Neural cell (in vitro differentiated cells): ENCODE data around the gene RNF41. TPM values are rescaled to one million over a fixed set of nuclear protein-coding genes. Genes with fewer than 3 reads are reported as not detected.

Experiments
- H2AFZ ChIP-seq: fragments of 200-600, 300-800 bp; sonication (generic), shearing (Covaris generic); 2 replicates; pipeline ENCODE4 v1.6.0; 2014; ENCODE audit warnings: low read depth, mild to moderate bottlenecking, antibody characterized with exemption, low read length, moderate library complexity
- H3F3A ChIP-seq: fragments of 200-600 bp; shearing (Covaris generic); 2 replicates; pipeline ENCODE4 v1.6.1; 2016; ENCODE audit warnings: mild to moderate bottlenecking, moderate library complexity, mixed read lengths, antibody characterized with exemption, low read length; ENCODE audit not compliant: insufficient read depth, poor library complexity, severe bottlenecking
- H3K27ac ChIP-seq: fragments of 200-600, 300-800 bp; sonication (generic), shearing (Covaris generic); 2 replicates; pipeline ENCODE4 v1.5.1; 2014; ENCODE audit warnings: mild to moderate bottlenecking, low read length, moderate library complexity
- H3K27me3 ChIP-seq: fragments of 300-800, 200-600 bp; sonication (generic), shearing (Covaris generic); 2 replicates; pipeline ENCODE4 v1.6.0; 2014; ENCODE audit warnings: mild to moderate bottlenecking, low read depth, low read length, moderate library complexity; ENCODE audit not compliant: insufficient read depth
- H3K36me3 ChIP-seq: fragments of 300-800, 200-600 bp; sonication (generic), shearing (Covaris generic); 2 replicates; pipeline ENCODE4 v1.5.1; 2014; ENCODE audit warnings: mild to moderate bottlenecking, antibody characterized with exemption, low read length, moderate library complexity; ENCODE audit not compliant: insufficient read depth
- H3K4me2 ChIP-seq: fragments of 300-800, 200-600 bp; sonication (generic), shearing (Covaris generic); 2 replicates; pipeline ENCODE4 v1.6.0; 2014; ENCODE audit warnings: mild to moderate bottlenecking, low read length
- H3K4me3 ChIP-seq: fragments of 300-800, 200-600 bp; sonication (generic), shearing (Covaris generic); 2 replicates; pipeline ENCODE4 v1.5.1; 2014; ENCODE audit warnings: mild to moderate bottlenecking, low read length, moderate library complexity
- H3K79me2 ChIP-seq: fragments of 200-600 bp; shearing (Covaris generic); replicated peaks from 2 replicates; pipeline ENCODE4 v1.6.0; 2014; ENCODE audit warnings: mild to moderate bottlenecking, low read length, moderate library complexity; ENCODE audit not compliant: insufficient read depth
- H3K9ac ChIP-seq: fragments of 300-800, 200-600 bp; sonication (generic), shearing (Covaris generic); 2 replicates; pipeline ENCODE4 v1.6.1; 2016; ENCODE audit warnings: mild to moderate bottlenecking, low read length, mixed read lengths
- H3K9me2 ChIP-seq: fragments of 200-600 bp; shearing (Covaris generic); 2 replicates; pipeline ENCODE4 v1.6.1; 2016; ENCODE audit warnings: mild to moderate bottlenecking, low read length, mixed read lengths; ENCODE audit not compliant: insufficient read depth
- H3K9me3 ChIP-seq: fragments of 200-600, 300-800 bp; sonication (generic), shearing (Covaris generic); 2 replicates; pipeline ENCODE4 v1.6.1; 2016; ENCODE audit warnings: mild to moderate bottlenecking, mixed run types, low read length, moderate library complexity, mixed read lengths
- H4K20me1 ChIP-seq: fragments of 200-600 bp; shearing (Covaris generic); 2 replicates; pipeline ENCODE4 v1.6.1; 2016; ENCODE audit warnings: mild to moderate bottlenecking, mixed run types; ENCODE audit not compliant: insufficient read depth
- EP300 ChIP-seq: fragments of 450-650 bp; conservative IDR thresholded peaks from 2 replicates; pipeline ENCODE4 v1.6.1; 2014; ENCODE audit warnings: antibody characterized with exemption, mild to moderate bottlenecking, moderate library complexity; ENCODE audit not compliant: poor library complexity, severe bottlenecking
- EZH2 ChIP-seq: fragments of 200-600, 300-800 bp; shearing (Covaris generic), sonication (generic); IDR thresholded peaks from 2 replicates; pipeline ENCODE4 v1.6.1; 2014; ENCODE audit warnings: antibody characterized with exemption, low read length, borderline replicate concordance, mild to moderate bottlenecking; ENCODE audit not compliant: insufficient read depth, poor library complexity, severe bottlenecking
- MXI1 ChIP-seq: fragments of 450-650 bp; conservative IDR thresholded peaks from 2 replicates; pipeline ENCODE4 v1.6.1; 2014; ENCODE audit warnings: antibody characterized with exemption, mild to moderate bottlenecking; ENCODE audit not compliant: poor library complexity, severe bottlenecking
- POLR2AphosphoS5 ChIP-seq: IDR thresholded peaks from 2 replicates; pipeline ENCODE4 v1.6.1; 2012
- RAD21 ChIP-seq: fragments of 450-650 bp; conservative IDR thresholded peaks from 2 replicates; pipeline ENCODE4 v1.6.1; 2014; ENCODE audit warnings: antibody characterized with exemption, mild to moderate bottlenecking, moderate library complexity
- REST ChIP-seq: IDR thresholded peaks from 2 replicates; pipeline ENCODE4 v1.6.1; 2012; ENCODE audit warnings: borderline replicate concordance
- SMC3 ChIP-seq: fragments of 450-650 bp; conservative IDR thresholded peaks from 2 replicates; pipeline ENCODE4 v1.6.1; 2014; ENCODE audit warnings: antibody characterized with exemption, mild to moderate bottlenecking, moderate library complexity; ENCODE audit not compliant: poor library complexity
- TAF1 ChIP-seq: IDR thresholded peaks from 2 replicates; pipeline ENCODE4 v1.6.1; 2012; ENCODE audit warnings: low read depth
- polyA plus RNA-seq: library from polyadenylated mRNA; depleted of rRNA; stranded (reverse); fragments of >200 nt; gene quantifications from 2 replicates; pipeline ENCODE4 v1.2.3, GENCODE V29; 2014
- TF ChIP-seq, protein P1 (sequence below): fragments of 450-650 bp; IDR thresholded peaks from 2 replicates; pipeline ENCODE4 v1.5.1; 2014; ENCODE audit warnings: antibody characterized with exemption, mild to moderate bottlenecking, moderate library complexity; ENCODE audit not compliant: poor library complexity, severe bottlenecking

RNF41 gene
- polyA plus RNA-seq, 1 donor from 2014 or later: 108 TPM

- Histone ChIP-seq H3K9ac (no peak overlapping the region), H3K9me3 (no peaks in the 10 kb centered on the region), H3K27me3 (no peaks in the 10 kb centered on the region), H2AFZ (no peak overlapping the region), H3K9me2 (no peaks in the 10 kb centered on the region), H3F3A (no peaks in the 10 kb centered on the region), H3K79me2 (no peaks in the 10 kb centered on the region), H3K4me3 (no peak overlapping the region), H3K4me2 (no peak overlapping the region), H3K27ac (no peak overlapping the region), H3K36me3 (no peaks in the 10 kb centered on the region), H4K20me1 (no peaks in the 10 kb centered on the region)
- TF ChIP-seq EP300 (no peak), EZH2 (no peak), RAD21 (no peak), TAF1 (no peak), REST (no peak), SMC3 (no peak), POLR2AphosphoS5 (no peak), MXI1 (no peak)
- TF ChIP-seq, protein P1, sequence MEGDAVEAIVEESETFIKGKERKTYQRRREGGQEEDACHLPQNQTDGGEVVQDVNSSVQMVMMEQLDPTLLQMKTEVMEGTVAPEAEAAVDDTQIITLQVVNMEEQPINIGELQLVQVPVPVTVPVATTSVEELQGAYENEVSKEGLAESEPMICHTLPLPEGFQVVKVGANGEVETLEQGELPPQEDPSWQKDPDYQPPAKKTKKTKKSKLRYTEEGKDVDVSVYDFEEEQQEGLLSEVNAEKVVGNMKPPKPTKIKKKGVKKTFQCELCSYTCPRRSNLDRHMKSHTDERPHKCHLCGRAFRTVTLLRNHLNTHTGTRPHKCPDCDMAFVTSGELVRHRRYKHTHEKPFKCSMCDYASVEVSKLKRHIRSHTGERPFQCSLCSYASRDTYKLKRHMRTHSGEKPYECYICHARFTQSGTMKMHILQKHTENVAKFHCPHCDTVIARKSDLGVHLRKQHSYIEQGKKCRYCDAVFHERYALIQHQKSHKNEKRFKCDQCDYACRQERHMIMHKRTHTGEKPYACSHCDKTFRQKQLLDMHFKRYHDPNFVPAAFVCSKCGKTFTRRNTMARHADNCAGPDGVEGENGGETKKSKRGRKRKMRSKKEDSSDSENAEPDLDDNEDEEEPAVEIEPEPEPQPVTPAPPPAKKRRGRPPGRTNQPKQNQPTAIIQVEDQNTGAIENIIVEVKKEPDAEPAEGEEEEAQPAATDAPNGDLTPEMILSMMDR: no peak
Measured at GRCh38 chr12:56248711-56249110, 27.0 kb upstream of the RNF41 start.

DNA sequence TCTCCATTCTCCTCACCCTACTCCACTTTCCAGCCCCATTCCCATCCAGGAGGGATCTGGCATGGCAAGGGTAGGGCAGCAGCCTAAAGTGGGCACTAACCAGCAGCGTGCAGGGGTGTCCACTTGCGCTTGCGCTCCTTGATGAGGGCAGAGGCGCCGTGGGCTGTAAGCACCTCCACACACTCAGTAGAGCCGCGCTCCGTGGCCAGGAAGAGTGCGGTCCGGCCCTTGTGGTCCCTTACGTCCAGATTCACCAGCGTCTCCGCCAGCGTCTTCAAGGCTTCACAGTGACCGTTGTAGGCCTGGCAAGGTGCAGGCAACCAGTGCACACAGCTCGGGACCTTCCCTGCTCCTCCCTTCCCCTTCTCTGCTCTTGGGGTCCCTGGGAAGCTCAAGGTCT is 26.2 kb upstream of the RNF41 start:
- Histone ChIP-seq H3K27ac (no peak overlapping the region), H3F3A (no peaks in the 10 kb centered on the region), H3K36me3 (no peaks in the 10 kb centered on the region), H3K79me2 (no peaks in the 10 kb centered on the region), H3K9me3 (no peaks in the 10 kb centered on the region), H3K9ac (no peak overlapping the region), H3K4me2 (no peak overlapping the region), H4K20me1 (no peaks in the 10 kb centered on the region), H2AFZ (no peak overlapping the region), H3K27me3 (no peaks in the 10 kb centered on the region), H3K4me3 (no peak overlapping the region), H3K9me2 (no peaks in the 10 kb centered on the region)
- TF ChIP-seq REST (no peak), MXI1 (no peak), POLR2AphosphoS5 (no peak), SMC3 (no peak), TAF1 (no peak), RAD21 (no peak), EZH2 (no peak), EP300 (no peak)
- TF ChIP-seq, protein P1: no peak
